NCI-H345 treated with DMSO at 0.1 percent for 48 hours (cell line): ENCODE results near the gene ZNF197.
A peak's percentile ranks its signal among the peaks of the same experiment; 100 is the strongest.
"Not testable (repeated sequence)": the region's sequence is repeated elsewhere in the genome, so short reads cannot be mapped to it uniquely, and the experiment has no call there.

ENCODE experiments used
- DNase-seq: peaks from one replicate; lab custom pipeline; 2025; ENCODE audit not compliant: unreplicated experiment; lab: John Stamatoyannopoulos, UW

Gene ZNF197

GRCh38 chr3:44624749-44625480 is at the start of gene ZNF197:
ZNF197 (plus strand) TSS chr3:44625036; CDS start chr3:44629155, 4,119 bp downstream.
- DNase-seq, result peak; percentile 50

GRCh38 chr3:44576613-44577012 is 48.2 kb upstream of the ZNF197 start:
- DNase-seq, result no peak

GRCh38 chr3:44577354-44577952 is 47.4 kb upstream of the ZNF197 start:
- not testable (repeated sequence) for DNase-seq

- not testable (repeated sequence) for DNase-seq
These were observed 46.5 kb upstream of the ZNF197 start for GRCh38 chr3:44578316-44578715.

- DNase-seq, result not testable (repeated sequence)
These were observed 45.8 kb upstream of the ZNF197 start for GRCh38 chr3:44578924-44579515.

GRCh38 chr3:44579749-44580148 is 45.1 kb upstream of the ZNF197 start:
- DNase-seq, result not testable (repeated sequence)

GRCh38 chr3:44580971-44581370 is 43.9 kb upstream of the ZNF197 start:
- not testable (repeated sequence) for DNase-seq

- peak; percentile 5 for DNase-seq
These were observed 40.0 kb upstream of the ZNF197 start, which contains the start of gene ZNF660 for GRCh38 chr3:44584646-44585501. ZNF660 (plus strand) TSS chr3:44584964; CDS start chr3:44594194, 9,230 bp downstream.

- no peak for DNase-seq
These were observed 28.2 kb upstream of the ZNF197 start for GRCh38 chr3:44596621-44597020.

- DNase-seq, result no peak
These were observed 23.1 kb upstream of the ZNF197 start for GRCh38 chr3:44601749-44602148.

- no peak for DNase-seq
These were observed 12.2 kb upstream of the ZNF197 start for GRCh38 chr3:44612678-44613077.

GRCh38 chr3:44628716-44629115 is 3.9 kb downstream of the ZNF197 start:
- DNase-seq, result no peak

GRCh38 chr3:44632193-44632592 is 7.4 kb downstream of the ZNF197 start:
- no peak for DNase-seq

GRCh38 chr3:44642337-44642736 is 17.5 kb downstream of the ZNF197 start:
- DNase-seq, result no peak

GRCh38 chr3:44643024-44643423 is 18.2 kb downstream of the ZNF197 start:
- no peak for DNase-seq

- DNase-seq, result no peak
These were observed 22.9 kb downstream of the ZNF197 start for GRCh38 chr3:44647771-44648170.

GRCh38 chr3:44648564-44649229 is 23.9 kb downstream of the ZNF197 start, which contains the start of gene ZNF35:
ZNF35 (plus strand) TSS chr3:44648732; CDS start chr3:44651068, 2,336 bp downstream.
- DNase-seq, result peak; percentile 38

- DNase-seq, result no peak
These were observed 24.9 kb downstream of the ZNF197 start for GRCh38 chr3:44649709-44650108.

- no peak for DNase-seq
These were observed 29.2 kb downstream of the ZNF197 start for GRCh38 chr3:44654039-44654438.

- no peak for DNase-seq
These were observed 34.2 kb downstream of the ZNF197 start for GRCh38 chr3:44659015-44659414.
